GM21390 (cell line): ENCODE results near the gene TATDN2.
A peak's percentile ranks its signal among the peaks of the same experiment; 100 is the strongest.

Source experiments
- ATAC-seq: cut with Tn5 transposase; IDR thresholded peaks from one replicate; pipeline ENCODE4 v1.9.1; 2021; ENCODE audit not compliant: unreplicated experiment

TATDN2 gene

GRCh38 chr3:10248184-10248983 is at the start of gene TATDN2:
Gene TATDN2 (plus strand): TSS chr3:10248459. CDS start chr3:10249201, 742 bp downstream.
- ATAC-seq: peak; percentile 94

GRCh38 chr3:10198761-10199649 is 49.3 kb upstream of the TATDN2 start:
- peak; percentile 74 for ATAC-seq

- ATAC-seq: no peak
These were observed 43.3 kb upstream of the TATDN2 start for GRCh38 chr3:10204921-10205320.

GRCh38 chr3:10205451-10206165 is 42.7 kb upstream of the TATDN2 start:
- no peak for ATAC-seq

- no peak for ATAC-seq
These were observed 42.1 kb upstream of the TATDN2 start for GRCh38 chr3:10206166-10206511.

- no peak for ATAC-seq
These were observed 35.0 kb upstream of the TATDN2 start for GRCh38 chr3:10213156-10213792.

GRCh38 chr3:10215578-10216368 is 32.5 kb upstream of the TATDN2 start:
- no peak for ATAC-seq

- no peak for ATAC-seq
These were observed 30.9 kb upstream of the TATDN2 start for GRCh38 chr3:10217359-10217758.

- no peak for ATAC-seq
These were observed 28.5 kb upstream of the TATDN2 start for GRCh38 chr3:10219737-10220136.

- peak; percentile 62 for ATAC-seq
These were observed 24.3 kb upstream of the TATDN2 start for GRCh38 chr3:10223676-10224639.

- peak; percentile 42 for ATAC-seq
These were observed 23.2 kb upstream of the TATDN2 start for GRCh38 chr3:10224794-10225665.

- peak; percentile 36 for ATAC-seq
These were observed 22.0 kb upstream of the TATDN2 start for GRCh38 chr3:10226293-10226692.

GRCh38 chr3:10228248-10228950 is 19.9 kb upstream of the TATDN2 start:
- ATAC-seq: no peak

GRCh38 chr3:10229576-10229975 is 18.7 kb upstream of the TATDN2 start:
- ATAC-seq: no peak

GRCh38 chr3:10232137-10232536 is 16.1 kb upstream of the TATDN2 start:
- no peak for ATAC-seq

- ATAC-seq: no peak
These were observed 14.3 kb upstream of the TATDN2 start for GRCh38 chr3:10233988-10234387.

GRCh38 chr3:10234526-10235230 is 13.6 kb upstream of the TATDN2 start:
- no peak for ATAC-seq
